Mesenchymal stem cell (in vitro differentiated cells and primary cell): ENCODE measurements around the gene CIDEA.

Experiments
- DNase-seq: peaks from one replicate; pipeline ENCODE4 v3.0.0-alpha.2; 2013
- H2AFZ ChIP-seq: one replicate; pipeline ENCODE4 v1.6.1; 2013; ENCODE audit warnings: low read depth, mild to moderate bottlenecking, control low read depth, inconsistent platforms, low read length, moderate library complexity
- H2AK5ac ChIP-seq: 2 replicates; pipeline ENCODE4 v1.6.1; 2013; ENCODE audit warnings: low read length, moderate library complexity, mild to moderate bottlenecking, inconsistent platforms; ENCODE audit not compliant: severe bottlenecking
- H2BK120ac ChIP-seq: one replicate; pipeline ENCODE4 v1.6.1; 2013; ENCODE audit warnings: low read depth, mild to moderate bottlenecking, inconsistent platforms, low read length, moderate library complexity
- H2BK12ac ChIP-seq, 2 experiments: one replicate each; pipeline ENCODE4 v1.6.1; 2013; ENCODE audit warnings: inconsistent platforms in 2 of 2, low read length in 2 of 2, mild to moderate bottlenecking in 2 of 2, moderate library complexity in 2 of 2, control low read depth in 1 of 2
- H2BK15ac ChIP-seq: one replicate; pipeline ENCODE4 v1.6.1; 2013; ENCODE audit warnings: mild to moderate bottlenecking, low read depth, inconsistent platforms; ENCODE audit not compliant: poor library complexity, severe bottlenecking
- H2BK5ac ChIP-seq: 2 replicates; pipeline ENCODE4 v1.6.1; 2013; ENCODE audit warnings: low read depth, mild to moderate bottlenecking, low read length, control low read depth, inconsistent platforms; ENCODE audit not compliant: poor library complexity, severe bottlenecking
- H3K14ac ChIP-seq, 2 experiments: one replicate each; pipeline ENCODE4 v1.6.1; 2013; ENCODE audit warnings: inconsistent platforms in 2 of 2, low read length in 2 of 2, control low read depth in 1 of 2, mild to moderate bottlenecking in 1 of 2, moderate library complexity in 1 of 2
- H3K18ac ChIP-seq, 2 experiments: one replicate each; pipeline ENCODE4 v1.6.1; 2013; ENCODE audit warnings: inconsistent platforms in 2 of 2, low read length in 2 of 2, control low read depth in 1 of 2, low read depth in 1 of 2, mild to moderate bottlenecking in 1 of 2
- H3K23ac ChIP-seq, 2 experiments: one replicate each; pipeline ENCODE4 v1.6.1; 2013; ENCODE audit warnings: inconsistent platforms in 2 of 2, low read length in 2 of 2, mild to moderate bottlenecking in 2 of 2, moderate library complexity in 2 of 2, control low read depth in 1 of 2
- H3K27ac ChIP-seq: 2 replicates; pipeline ENCODE4 v1.5.1; 2013; ENCODE audit warnings: mild to moderate bottlenecking, moderate library complexity, low read length, control low read depth, inconsistent platforms; ENCODE audit not compliant: poor library complexity, severe bottlenecking
- H3K27me3 ChIP-seq, 2 experiments: 2 replicates each; pipeline versions ENCODE4 v1.6.1 to v1.7.0; 2013; ENCODE audit warnings: low read length in 2 of 2, mild to moderate bottlenecking in 2 of 2, moderate library complexity in 2 of 2, control low read depth in 1 of 2, inconsistent platforms in 1 of 2; ENCODE audit not compliant: control insufficient read depth in 1 of 2, insufficient read depth in 1 of 2
- H3K36me3 ChIP-seq, 2 experiments: 2 replicates each; pipeline versions ENCODE4 v1.6.1 to v1.7.0; 2013; ENCODE audit warnings: low read length in 2 of 2, control low read depth in 1 of 2, inconsistent platforms in 1 of 2, low read depth in 1 of 2, mild to moderate bottlenecking in 1 of 2; ENCODE audit not compliant: insufficient read depth in 2 of 2, control insufficient read depth in 1 of 2
- H3K4ac ChIP-seq, 2 experiments: one replicate each; pipeline ENCODE4 v1.6.1; 2013; ENCODE audit warnings: inconsistent platforms in 2 of 2, low read length in 2 of 2, mild to moderate bottlenecking in 2 of 2, moderate library complexity in 2 of 2, control low read depth in 1 of 2, low read depth in 1 of 2
- H3K4me1 ChIP-seq: 2 replicates; pipeline ENCODE4 v1.6.1; 2013; ENCODE audit warnings: low read depth, low read length, control low read depth; ENCODE audit not compliant: control insufficient read depth, insufficient read depth
- H3K4me2 ChIP-seq: 2 replicates; pipeline ENCODE4 v1.6.1; 2013; ENCODE audit warnings: low read length, mild to moderate bottlenecking, inconsistent platforms; ENCODE audit not compliant: poor library complexity, severe bottlenecking
- H3K4me3 ChIP-seq, 2 experiments: 2 replicates each; pipeline versions ENCODE4 v1.5.1 to v1.7.0; 2013; ENCODE audit warnings: low read length in 2 of 2, mild to moderate bottlenecking in 2 of 2, control low read depth in 1 of 2, low read depth in 1 of 2; ENCODE audit not compliant: insufficient read depth in 1 of 2
- H3K79me1 ChIP-seq: replicated peaks from 2 replicates; pipeline ENCODE4 v1.6.1; 2013; ENCODE audit warnings: mild to moderate bottlenecking, control low read depth, low read length, inconsistent platforms; ENCODE audit not compliant: poor library complexity, severe bottlenecking
- H3K9ac ChIP-seq: 2 replicates; pipeline ENCODE4 v1.7.0; 2013; ENCODE audit warnings: mild to moderate bottlenecking, low read length, moderate library complexity
- H3K9me3 ChIP-seq: 2 replicates; pipeline ENCODE4 v1.7.0; 2013; ENCODE audit warnings: mild to moderate bottlenecking, low read length; ENCODE audit not compliant: control insufficient read depth
- H4K8ac ChIP-seq: one replicate; pipeline ENCODE4 v1.6.1; 2013; ENCODE audit warnings: inconsistent platforms, mild to moderate bottlenecking, low read length, moderate library complexity
- H4K91ac ChIP-seq: one replicate; pipeline ENCODE4 v1.6.1; 2013; ENCODE audit warnings: mild to moderate bottlenecking, low read length, inconsistent platforms
- WGBS: methylation state at CpG from one replicate; pipeline ENCODE4 v1.1.7; 2013; ENCODE audit warnings: mixed read lengths; 5-methylcytosine and 5-hydroxymethylcytosine counted together

CIDEA gene

DNA sequence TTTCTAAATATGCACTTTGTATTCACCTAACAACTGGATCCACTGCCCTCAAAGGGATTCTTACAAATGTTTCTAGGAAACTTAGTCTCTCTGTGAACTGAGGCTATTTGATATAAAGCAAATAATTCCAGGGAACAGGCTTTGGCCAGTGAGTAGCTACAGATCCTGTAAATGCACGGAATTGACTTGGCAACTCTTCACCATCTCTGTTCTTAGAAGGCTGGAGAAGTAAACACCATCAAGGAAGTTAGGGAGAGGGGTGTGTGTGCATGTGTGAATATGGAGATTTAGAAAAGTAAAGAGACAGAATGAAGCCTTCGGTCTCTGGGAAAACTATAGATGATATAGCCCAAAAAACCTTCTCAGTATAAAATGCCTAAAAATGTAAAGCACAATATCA is 10.7 kb downstream of the CIDEA start:
- WGBS, result 81% methylated on average over 1 of the region's 2 CpGs
- Histone ChIP-seq H3K4me3 (no peak overlapping the region), H3K9me3 (no peaks in the 10 kb centered on the region), H3K36me3 (no peaks in the 10 kb centered on the region), H3K4me2 (no peak overlapping the region), H3K14ac (no peak overlapping the region), H2AK5ac (no peak overlapping the region), H3K27me3 (peaks cover 33% of the 10 kb centered on the region in 2 experiments), H3K18ac (no peak overlapping the region), H3K27ac (no peak overlapping the region), H3K9ac (no peak overlapping the region), H3K23ac (no peak overlapping the region), H2BK12ac (no peak overlapping the region), H2BK120ac (no peak overlapping the region), H3K79me1 (no peaks in the 10 kb centered on the region), H2BK15ac (no peak overlapping the region), H2BK5ac (no peak overlapping the region), H3K4me1 (peaks cover 2% of the 10 kb centered on the region), H4K91ac (no peak overlapping the region), H2AFZ (no peak overlapping the region), H3K4ac (no peak overlapping the region), H4K8ac (no peak overlapping the region)
- no peak for DNase-seq

DNA sequence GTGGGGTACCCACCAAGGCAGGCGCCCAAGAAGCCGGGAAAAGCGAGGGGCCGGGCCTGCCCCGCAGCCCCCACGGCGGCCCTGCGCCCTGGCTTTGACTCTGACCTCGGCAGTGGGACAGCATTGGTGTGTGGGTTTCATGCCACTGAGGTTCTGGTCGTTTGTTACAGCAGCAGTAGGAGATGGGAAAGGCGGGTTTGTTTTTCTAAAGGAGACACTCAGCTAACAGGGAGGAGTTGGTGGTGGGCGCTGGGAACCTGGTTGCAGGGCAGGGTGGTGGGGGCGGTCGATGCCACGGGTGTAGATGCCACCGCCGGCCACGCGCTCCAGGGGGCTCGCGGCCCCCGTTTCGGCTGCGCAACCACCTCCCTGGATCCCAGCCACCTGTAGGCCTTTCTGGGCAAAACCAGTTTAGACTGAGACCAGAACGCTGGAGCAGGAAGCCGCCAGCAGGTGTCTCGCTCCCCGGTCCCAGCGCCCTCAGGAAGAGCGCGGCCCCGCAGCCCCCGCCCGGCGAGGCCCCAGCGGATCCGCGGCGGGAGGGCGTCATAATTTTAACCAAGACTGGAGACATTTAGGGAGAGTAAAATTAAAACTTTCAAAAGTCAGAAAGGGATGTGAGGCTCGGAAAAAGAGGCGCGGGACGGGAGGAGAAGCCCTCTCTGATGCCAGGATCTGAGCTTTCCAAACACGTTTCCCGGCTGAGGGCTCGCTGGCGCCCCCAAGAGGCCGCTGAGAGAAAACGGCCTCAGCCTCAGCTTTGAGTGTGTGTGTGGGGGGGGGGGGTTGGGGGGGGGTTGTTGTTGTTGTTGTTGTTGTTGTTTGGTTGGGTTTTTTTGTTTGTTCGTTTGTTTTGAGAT is 17.4 kb downstream of the CIDEA start:
- H3K23ac ChIP-seq, result no peak overlapping the region
- 21% methylated on average over 43 of the region's 51 CpGs for WGBS
- peak overlapping the region; percentile 83 for H3K9ac ChIP-seq
- H2BK12ac ChIP-seq, result no peak overlapping the region
- H3K4me1 ChIP-seq, result peaks cover 7% of the 10 kb centered on the region
- H3K4me2 ChIP-seq, result peak overlapping the region; percentile 94
- no peak overlapping the region for H2BK15ac ChIP-seq
- H2AFZ ChIP-seq, result peak overlapping the region; percentile 70
- no peak overlapping the region for H3K4ac ChIP-seq
- H2AK5ac ChIP-seq, result peak overlapping the region; percentile 60
- peaks cover 0 to 6% of the 10 kb centered on the region in 2 experiments for H3K27me3 ChIP-seq
- peak; percentile 86 for DNase-seq
- no peak overlapping the region for H3K27ac ChIP-seq
- no peaks in the 10 kb centered on the region for H3K36me3 ChIP-seq
- H2BK5ac ChIP-seq, result no peak overlapping the region
- no peak overlapping the region for H2BK120ac ChIP-seq
- no peaks in the 10 kb centered on the region for H3K79me1 ChIP-seq
- no peaks in the 10 kb centered on the region for H3K9me3 ChIP-seq
- peak overlapping the region in 1 of 2 experiments; percentile 21 for H3K18ac ChIP-seq
- H4K8ac ChIP-seq, result peak overlapping the region; percentile 48
- peak overlapping the region; percentile 45 for H4K91ac ChIP-seq
- peak overlapping the region; percentile 48 to 72 for H3K4me3 ChIP-seq
- H3K14ac ChIP-seq, result no peak overlapping the region

- H3K4me3 ChIP-seq, result no peak overlapping the region
- no peak overlapping the region for H2AFZ ChIP-seq
- no peaks in the 10 kb centered on the region for H3K27me3 ChIP-seq
- H2BK15ac ChIP-seq, result no peak overlapping the region
- no peaks in the 10 kb centered on the region for H3K9me3 ChIP-seq
- no peak overlapping the region for H3K4me2 ChIP-seq
- H3K23ac ChIP-seq, result no peak overlapping the region
- no peak overlapping the region for H2BK5ac ChIP-seq
- H3K27ac ChIP-seq, result no peak overlapping the region
- H3K4ac ChIP-seq, result no peak overlapping the region
- no peaks in the 10 kb centered on the region for H3K79me1 ChIP-seq
- H4K91ac ChIP-seq, result no peak overlapping the region
- no peak overlapping the region for H4K8ac ChIP-seq
- H3K18ac ChIP-seq, result no peak overlapping the region
- H2BK12ac ChIP-seq, result no peak overlapping the region
- DNase-seq, result no peak
- 100% methylated on average over 4 of the region's 4 CpGs for WGBS
- H3K14ac ChIP-seq, result no peak overlapping the region
- H2BK120ac ChIP-seq, result no peak overlapping the region
- no peaks in the 10 kb centered on the region for H3K36me3 ChIP-seq
- H3K9ac ChIP-seq, result no peak overlapping the region
- no peak overlapping the region for H2AK5ac ChIP-seq
- peaks cover 22% of the 10 kb centered on the region for H3K4me1 ChIP-seq
Measured at GRCh38 chr18:12274793-12275192, 20.6 kb downstream of the CIDEA start.

DNA sequence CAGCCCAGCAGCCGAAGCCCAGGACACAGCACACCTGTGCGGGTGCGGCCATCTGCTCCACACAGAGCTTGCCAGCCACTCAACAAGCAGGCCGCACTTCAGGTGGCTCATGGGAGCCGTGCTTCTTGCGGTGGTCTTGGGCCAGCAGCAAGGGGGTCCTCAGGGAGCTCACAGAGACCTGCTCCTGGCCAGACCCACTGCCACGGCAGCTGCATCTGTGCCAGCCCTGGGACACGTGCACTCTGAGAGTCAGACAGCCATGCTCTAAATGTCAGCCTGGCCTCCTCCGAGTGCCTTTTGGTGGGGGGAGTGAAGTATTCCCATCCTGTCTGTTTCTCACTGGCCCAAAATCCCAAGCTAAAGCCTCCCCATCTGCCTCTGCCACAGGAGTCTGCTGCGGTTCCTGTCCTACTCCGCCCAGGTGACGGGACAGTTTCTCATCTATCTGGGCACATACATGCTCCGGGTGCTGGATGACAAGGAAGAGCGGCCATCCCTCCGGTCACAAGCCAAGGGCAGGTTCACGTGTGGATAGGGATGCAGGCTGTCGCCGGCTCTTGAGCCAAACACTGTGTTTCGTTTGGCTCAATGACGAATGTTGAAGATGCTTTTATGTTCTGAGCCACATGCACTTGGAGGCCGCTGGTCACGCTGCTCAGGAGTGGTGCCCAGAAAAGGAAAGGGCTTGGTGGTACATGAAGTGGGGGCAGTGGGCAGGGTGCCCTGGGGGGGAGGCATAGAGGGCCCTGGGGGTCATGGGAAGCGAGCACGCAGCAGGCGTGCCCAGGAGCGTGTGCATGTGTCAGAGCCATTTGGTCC is 22.8 kb downstream of the CIDEA start:
- peak overlapping the region in 1 of 2 experiments; percentile 68 for H2BK12ac ChIP-seq
- H3K23ac ChIP-seq, result no peak overlapping the region
- peak overlapping the region; percentile 97 for H3K9ac ChIP-seq
- H3K9me3 ChIP-seq, result no peaks in the 10 kb centered on the region
- WGBS, result 89% methylated on average over 26 of the region's 26 CpGs
- no peak overlapping the region for H3K4me2 ChIP-seq
- no peak overlapping the region for H3K14ac ChIP-seq
- no peak overlapping the region for H4K8ac ChIP-seq
- H3K79me1 ChIP-seq, result peaks cover 2% of the 10 kb centered on the region
- peak overlapping the region in 1 of 2 experiments; percentile 2 for H3K4ac ChIP-seq
- H3K27ac ChIP-seq, result no peak overlapping the region
- no peaks in the 10 kb centered on the region for H3K36me3 ChIP-seq
- no peak overlapping the region for H2BK120ac ChIP-seq
- no peak overlapping the region for H2AK5ac ChIP-seq
- H3K4me1 ChIP-seq, result peaks cover 25% of the 10 kb centered on the region
- no peak overlapping the region for H2BK5ac ChIP-seq
- peak overlapping the region; percentile 3 for H4K91ac ChIP-seq
- H3K18ac ChIP-seq, result peak overlapping the region in 1 of 2 experiments; percentile 6
- no peak overlapping the region for H3K4me3 ChIP-seq
- peak overlapping the region; percentile 83 for H2BK15ac ChIP-seq
- no peak for DNase-seq
- no peak overlapping the region for H2AFZ ChIP-seq
- H3K27me3 ChIP-seq, result no peaks in the 10 kb centered on the region
